ENCODE results near the gene PPP1R14D.
A peak's percentile ranks its signal among the peaks of the same experiment; 100 is the strongest.

PPP1R14D gene

DNA sequence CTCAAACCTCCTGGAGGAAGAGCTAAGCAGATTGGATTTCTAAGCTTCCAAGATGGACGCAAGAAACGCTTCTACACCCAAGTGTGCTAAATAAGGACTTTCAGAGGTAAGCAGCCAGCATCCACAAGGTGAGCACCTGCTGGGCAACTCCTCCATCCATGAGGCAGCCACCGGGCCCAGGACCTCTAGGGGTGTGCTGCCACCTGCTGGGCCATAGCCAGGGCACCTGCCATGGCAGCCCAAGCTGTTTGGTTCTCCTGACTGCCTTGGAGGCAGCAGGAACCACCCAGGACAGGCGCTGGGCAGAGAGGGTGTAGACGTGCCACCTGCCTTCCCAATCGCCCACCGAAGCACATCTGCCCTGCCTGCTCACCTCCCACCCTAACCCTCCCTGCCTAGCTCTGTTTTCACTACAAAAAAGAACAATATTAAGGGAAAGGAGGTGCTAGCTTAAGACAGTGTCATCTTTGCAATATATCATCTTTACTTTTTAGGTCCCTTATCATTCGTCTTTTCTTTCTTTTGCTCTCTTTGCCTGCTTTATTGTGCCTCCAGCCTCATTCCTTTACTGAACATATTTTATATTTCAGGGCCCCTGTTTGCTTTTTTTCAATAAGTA, 45.8 kb downstream of the PPP1R14D start:
- peak; percentile 22 for DNase-seq (ENCODE audit: low read depth)

DNA sequence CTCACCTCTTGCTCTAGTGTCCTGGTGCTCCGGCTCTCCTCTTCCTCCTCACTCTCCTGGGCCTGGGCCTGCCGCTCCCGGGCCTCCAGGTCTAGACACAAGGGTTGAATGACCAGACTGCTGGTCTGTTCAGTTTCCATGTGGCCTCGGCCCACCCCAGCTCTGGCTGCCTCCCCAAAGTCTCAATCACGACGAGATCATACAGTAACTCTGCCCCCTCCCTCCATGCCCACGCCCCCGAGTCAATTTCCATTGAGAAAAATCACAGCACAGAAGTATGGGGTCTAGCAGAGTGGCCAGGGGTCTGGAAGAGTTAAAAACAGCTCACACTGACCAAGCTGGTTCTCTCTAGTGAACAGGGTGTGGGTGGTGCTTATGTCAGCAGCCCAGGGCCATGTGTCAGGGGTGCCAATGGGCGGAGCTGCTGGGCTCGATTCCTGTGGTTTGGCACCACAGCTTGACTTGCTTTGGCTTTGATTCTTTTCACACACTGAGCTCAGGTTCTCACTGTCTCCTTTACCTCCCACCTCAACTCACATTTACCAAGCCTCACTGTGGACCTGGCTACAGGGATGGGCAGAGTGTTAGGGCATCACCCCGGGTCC, 51.9 kb downstream of the PPP1R14D start:
- DNase-seq (ENCODE audit: low read depth): peak; percentile 47

- no peak for DNase-seq (ENCODE audit: low read depth)
Observed at GRCh38 chr15:40775740-40776536, 52.6 kb downstream of the PPP1R14D start.

DNA sequence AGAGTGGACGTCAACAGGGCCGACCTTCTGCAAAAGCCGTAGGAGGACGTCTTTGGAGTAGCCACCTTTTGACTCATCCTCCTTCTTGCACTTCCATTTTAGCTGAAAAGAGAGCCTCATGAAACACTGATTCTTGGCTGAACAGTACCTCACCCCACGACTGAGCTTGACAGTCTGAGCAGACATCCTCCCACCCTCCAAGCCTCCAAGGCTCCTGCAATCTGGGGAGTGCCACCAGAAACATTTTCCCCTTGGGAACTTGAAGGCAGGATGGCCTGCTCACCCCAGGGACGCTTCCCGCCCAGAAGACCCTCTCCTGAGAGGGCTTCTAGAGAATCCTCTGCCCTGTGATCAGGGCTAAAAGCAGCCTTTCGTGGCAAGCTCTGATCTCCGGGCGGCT, 53.5 kb downstream of the PPP1R14D start:
- DNase-seq (ENCODE audit: low read depth): no peak

DNA sequence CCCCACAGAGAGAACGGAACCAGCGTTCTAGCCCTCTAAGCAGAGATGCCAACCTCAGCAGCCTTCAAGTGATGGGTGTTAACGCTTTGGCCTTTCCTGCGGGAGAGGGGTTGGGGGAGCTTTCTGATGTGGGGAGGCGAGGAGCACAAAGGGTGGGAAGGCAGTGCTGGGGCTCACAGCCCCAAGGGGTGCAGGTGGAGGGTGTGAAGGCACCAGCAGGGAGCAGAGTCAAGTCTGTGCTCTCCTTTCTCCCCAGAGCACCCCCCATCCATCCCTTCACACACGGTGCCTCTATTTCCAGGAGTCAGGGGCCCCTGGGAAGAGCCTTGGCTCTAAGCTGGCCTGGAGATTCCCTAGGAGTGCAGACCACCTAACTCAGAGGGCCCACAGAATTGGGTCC, 54.6 kb downstream of the PPP1R14D start:
- DNase-seq (ENCODE audit: low read depth): no peak

- no peak for DNase-seq (ENCODE audit: low read depth)
Observed at GRCh38 chr15:40773496-40773895, 55.0 kb downstream of the PPP1R14D start.

DNA sequence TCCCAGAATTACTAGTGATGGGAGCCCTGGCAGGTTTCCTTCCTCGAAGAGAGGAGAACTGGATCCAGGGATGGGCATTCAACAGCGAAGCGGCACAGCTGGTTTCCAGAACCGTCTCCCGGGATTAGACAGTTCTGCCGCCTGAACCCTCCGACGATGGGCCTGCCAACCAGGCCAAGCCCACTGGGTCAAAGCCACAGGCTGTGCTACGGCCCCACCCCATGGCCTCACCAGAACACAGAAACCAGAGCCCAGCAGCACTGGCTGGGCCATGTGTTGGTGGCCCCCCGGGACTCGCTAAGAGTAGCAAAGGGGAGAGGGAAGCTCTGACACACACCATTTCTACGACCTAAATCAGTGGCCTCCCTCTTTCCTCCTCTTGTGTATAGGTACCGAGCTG, 56.5 kb downstream of the PPP1R14D start:
- no peak for DNase-seq (ENCODE audit: low read depth)

DNA sequence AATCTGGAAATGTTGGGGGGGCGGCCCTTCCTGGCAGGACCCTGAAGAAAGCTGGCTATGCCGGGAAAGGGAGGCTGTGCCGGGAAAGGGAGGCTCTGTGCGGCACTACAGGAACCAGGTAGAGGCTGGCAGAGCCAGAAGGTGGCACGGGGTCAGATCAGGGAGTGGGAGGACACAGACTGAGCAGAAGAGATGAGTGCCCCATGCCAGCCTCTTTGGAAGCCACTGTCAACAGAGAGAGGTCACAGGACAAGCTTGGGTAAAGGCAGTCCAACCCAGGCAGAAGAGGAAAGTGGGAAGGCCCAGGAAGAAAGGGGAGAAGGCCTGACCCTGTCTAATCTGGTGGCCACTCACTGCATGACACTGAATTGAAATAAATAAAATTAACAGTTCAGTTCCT, 57.3 kb downstream of the PPP1R14D start:
- DNase-seq (ENCODE audit: low read depth): no peak

- DNase-seq (ENCODE audit: low read depth): no peak
Observed at GRCh38 chr15:40770147-40770721, 58.3 kb downstream of the PPP1R14D start.

DNA sequence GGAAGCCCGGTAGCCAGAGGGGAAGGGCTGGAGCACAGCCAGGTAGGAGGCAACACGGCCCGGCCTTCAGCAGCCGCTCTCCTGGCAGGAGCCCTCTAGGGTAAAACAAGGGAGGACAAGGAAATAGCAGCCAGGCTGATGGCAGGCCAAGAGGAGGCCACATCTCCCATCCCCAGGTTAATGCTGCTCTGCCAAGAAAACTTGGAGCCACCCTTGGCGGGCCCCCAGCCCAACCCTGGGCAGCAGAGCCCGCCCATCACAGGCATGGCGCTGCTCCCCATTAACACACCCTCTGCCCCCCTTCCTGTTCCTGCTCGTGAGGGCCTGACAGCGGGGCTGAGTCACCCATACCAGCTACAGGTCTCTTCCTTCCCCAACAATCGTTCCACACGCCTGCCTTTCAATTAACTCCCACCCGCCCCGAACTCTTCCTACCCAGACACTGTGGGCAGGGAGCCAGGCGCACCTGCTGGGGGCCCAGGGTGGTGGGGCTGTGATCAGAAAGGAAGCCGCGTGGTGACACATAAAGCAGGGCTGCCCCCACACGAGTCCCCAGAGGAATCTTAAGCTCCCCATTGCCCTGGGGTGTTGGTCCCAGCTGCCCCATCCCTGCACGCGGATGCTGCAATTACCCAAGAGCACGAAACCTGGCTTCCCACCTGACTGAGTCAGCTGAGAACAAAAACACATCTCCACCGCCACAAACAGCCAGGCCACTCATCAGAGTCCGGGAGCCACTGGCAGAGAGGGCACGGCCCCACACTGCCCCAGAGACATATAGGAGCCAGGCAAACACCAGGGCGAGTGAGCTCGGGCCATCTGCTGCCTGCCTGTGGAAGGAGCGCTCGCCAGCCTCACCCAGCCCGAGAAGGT, 59.0 kb downstream of the PPP1R14D start, which contains the start of gene C15orf62:
C15orf62 (plus strand) TSS at position 707 of the 873 bp plus-strand sequence. CDS start 516 bp downstream, outside the sequence.
- DNase-seq (ENCODE audit: low read depth): peak; percentile 66

GRCh38 chr15:40768521-40769273, 59.8 kb downstream of the PPP1R14D start:
- no peak for DNase-seq (ENCODE audit: low read depth)

- no peak for DNase-seq (ENCODE audit: low read depth)
Observed at GRCh38 chr15:40767838-40768500, 60.5 kb downstream of the PPP1R14D start.

DNA sequence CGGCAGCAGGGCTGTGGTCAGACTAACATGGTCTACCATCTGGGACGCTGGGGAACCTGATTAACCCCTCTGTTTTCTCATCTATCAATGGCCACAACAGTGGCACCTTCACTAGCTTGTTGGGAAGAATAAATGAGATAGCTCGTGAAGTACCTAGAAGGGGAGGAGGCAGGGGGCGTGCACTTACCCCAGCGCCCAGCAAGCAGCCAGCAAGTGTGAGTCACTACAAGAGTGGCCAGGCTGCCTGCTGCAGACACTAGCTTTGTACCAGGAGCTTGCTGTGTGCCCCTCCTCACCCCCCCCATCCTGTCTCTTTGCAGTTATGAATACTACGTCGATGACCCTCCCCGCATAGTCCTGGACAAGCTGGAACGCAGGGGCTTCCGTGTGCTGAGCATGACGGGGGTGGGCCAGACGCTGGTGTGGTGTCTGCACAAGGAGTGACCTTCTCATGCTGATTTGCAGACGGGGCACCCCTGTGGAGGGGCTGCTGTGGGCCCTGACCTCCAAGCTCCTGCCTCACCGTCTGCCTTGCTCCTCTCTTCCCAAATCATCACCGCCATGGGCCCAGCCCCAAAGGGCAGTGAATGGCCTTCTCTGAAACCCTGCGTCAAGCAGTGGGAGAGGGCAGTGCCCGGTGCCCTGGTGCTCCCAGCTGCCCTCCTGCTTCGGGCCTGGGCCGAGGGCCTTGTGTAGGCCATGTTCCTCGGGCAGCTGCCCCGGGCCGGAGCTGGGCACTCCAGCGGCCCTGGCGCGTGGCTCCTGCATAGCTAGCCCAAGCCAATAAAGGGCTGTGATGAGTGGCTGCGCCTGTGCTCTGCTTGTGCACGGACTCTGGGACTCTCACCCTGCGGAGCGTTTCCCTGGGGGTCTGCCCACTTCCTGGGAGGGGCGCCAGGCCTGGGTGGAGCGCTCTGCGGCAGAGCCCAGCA, 61.3 kb downstream of the PPP1R14D start:
- peak; percentile 64 for DNase-seq (ENCODE audit: low read depth)

DNA sequence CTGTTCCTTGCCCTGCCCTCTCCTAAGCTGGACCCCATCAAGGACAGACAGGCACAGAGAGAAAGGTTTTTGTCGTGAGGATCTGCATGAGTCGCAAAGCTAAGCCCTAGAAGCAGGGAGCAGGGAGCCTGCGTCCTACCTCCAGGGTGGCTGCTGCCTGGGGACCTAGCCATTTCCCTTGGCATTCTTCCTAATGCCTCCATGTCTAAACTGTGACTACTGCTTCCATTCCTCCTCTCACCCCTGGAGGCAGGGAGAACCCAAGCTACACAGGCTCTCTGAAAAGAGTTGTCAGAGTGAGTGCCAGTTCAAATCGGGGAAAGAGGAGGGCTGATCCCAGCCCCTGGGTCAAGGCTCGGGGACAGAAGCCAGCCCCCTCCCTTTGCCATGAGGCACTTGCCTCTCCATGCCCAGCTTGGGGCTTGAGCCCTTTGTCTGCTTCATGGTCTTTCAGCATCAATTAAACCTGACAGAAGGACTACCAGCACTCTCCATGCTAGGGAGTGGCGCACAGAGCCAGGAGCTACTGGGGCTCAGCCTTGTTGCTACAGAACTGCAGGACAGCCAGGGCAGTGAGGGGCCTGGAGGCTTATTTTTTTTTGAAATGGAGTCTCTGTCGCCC, 62.2 kb downstream of the PPP1R14D start:
- no peak for DNase-seq (ENCODE audit: low read depth)

Measured in iris pigment epithelial cell (primary cell).